HuH-7 (cell line): Measurements from ENCODE around the gene DDAH2.

ENCODE experiments used
- DNase-seq: peaks from one replicate; pipeline ENCODE4 v3.0.0; 2011; ENCODE audit warnings: low spot score

DDAH2 gene

DNA sequence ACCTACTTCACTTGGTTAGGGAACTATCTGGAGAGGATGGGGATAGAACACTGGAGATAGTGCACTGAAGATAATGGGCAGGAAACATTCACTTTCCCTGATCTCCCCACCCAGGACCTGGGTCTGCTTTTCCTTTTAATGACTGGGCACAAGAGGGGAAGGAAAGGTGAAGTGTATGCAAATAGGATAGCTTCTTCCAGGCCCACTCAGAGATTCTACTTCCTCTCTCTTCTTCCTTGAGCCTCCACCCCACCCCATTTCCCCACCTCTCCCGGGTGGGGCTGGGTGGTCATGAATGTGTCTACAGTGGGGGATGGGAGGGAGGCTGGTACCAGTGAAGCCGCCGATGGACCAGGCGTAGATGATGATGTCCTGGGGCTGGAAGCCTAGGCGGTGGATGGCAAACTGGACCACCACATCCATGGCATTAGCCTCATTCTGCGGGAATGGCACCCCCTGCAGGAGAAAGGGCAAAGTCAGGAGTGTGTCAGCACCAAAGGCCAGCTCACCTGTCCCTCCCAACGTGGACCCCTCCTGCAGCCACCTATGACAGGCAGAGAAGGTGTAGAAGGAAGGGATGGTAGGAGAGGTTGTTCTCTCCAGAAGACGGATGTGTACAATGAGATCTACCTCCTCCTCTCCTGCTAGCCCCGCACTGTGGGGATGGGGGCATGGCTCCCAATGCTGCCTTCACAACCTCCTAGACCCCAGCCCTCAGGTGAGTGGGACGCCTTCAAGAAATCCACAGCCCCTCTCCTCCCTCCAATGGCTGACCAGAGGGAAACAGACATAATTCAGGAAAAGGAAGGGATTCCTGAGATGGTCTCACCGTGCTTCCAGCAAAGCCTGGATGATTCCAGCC lies 39.6 kb downstream of the DDAH2 start:
- DNase-seq, result no peak

- DNase-seq, result no peak
Observed at GRCh38 chr6:31687860-31688693, 41.0 kb downstream of the DDAH2 start.

DNA sequence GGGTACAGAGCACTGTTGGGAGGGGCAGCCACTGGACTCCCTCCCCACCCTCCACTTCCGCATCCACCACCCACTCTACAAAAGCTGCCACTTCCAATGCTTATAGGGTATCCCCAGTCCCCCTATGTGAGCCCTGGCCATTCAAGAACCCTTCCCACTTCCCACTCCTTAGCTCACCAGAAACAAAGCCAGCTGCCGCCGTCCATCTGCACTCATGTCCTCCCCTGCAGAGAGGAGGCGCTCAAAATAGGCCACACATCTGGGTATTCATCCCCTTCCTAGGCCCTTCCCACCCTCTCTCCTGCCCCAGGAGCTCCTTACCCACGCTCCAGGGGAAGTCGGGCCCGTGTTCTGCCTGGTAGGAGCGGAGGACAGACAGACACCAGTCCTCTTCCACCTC lies 41.8 kb downstream of the DDAH2 start:
- DNase-seq, result no peak

DNA sequence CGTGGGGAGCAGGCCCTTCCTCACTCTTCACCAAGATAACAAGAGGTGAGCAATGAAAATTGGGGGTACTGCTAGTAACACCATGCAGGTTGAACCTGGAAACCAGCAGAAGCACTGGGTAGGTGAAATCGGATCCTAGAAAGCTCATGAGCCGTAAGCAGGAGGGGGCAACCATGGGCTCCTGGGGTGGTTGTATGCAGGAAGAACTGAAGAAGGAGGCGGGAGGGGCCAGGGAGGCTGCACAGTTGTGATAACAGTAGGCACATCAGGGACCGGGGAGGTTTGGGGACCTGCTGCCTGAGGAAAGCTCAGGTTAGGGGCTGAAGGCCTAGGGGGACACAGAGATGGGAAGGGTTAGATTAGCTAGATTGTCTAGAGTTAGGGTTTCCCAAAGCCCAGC lies 42.6 kb downstream of the DDAH2 start:
- DNase-seq, result no peak

DNA sequence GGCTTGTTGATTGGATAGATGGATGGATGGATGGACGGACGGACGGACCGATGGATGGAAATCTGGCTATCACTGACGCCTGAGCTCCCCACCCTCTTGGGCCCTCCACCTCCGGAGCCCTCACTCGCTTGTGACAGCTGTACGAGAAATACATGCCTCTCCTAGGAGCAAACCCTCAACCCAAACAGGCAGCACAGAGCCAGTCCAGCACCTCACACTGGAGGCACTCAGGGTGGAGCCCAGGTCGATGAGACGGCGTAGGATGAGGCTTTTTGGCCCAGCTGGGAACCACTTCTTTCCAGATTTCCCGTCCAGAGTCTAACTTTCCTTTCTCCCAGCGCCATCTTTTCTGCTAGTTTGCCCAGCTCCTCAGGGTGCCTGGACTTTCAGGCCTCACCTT lies 45.5 kb downstream of the DDAH2 start:
- DNase-seq, result no peak

DNA sequence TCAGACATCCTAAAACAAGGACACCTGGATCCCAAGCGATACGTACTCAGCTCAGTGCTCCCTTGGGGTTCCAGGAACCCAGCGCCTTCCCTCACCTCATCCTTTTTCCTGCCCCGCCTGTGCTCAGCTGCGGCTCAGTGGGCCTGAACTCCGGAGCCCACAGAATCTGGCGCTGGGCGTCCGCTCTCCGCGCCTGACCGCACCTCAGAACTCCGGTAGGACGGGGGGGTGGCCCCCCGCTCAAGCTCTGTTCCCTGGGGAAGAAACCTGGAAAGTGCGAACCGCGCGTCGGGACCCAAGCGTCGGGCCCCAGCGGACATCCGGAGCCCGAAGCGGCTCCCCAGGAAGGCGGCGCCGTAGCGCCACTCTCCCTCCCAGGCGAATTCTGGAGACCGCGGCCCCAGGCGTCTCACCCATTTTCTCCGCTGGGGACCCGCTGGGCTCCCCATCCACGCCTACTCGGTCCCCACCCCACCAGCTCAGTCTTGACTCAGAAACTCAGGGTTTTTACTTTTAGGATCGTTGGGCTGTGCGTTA lies 47.9 kb downstream of the DDAH2 start:
- DNase-seq, result no peak

- DNase-seq, result peak; percentile 73
Observed at GRCh38 chr6:31680226-31681134, 48.6 kb downstream of the DDAH2 start, which contains the start of gene LY6G5C. Gene LY6G5C (minus strand): TSS chr6:31681067. CDS start chr6:31680373, 694 bp downstream.

- no peak for DNase-seq
Observed at GRCh38 chr6:31677955-31678354, 51.1 kb downstream of the DDAH2 start.
